GM12891 (cell line): Measurements from ENCODE around the gene ATP6V0C.
"Not testable (repeated sequence)": the region's sequence is repeated elsewhere in the genome, so short reads cannot be mapped to it uniquely, and the experiment has no call there.

ENCODE experiments used
- PAX5 ChIP-seq: IDR thresholded peaks from 2 replicates; pipeline ENCODE4 v1.6.1; 2011; ENCODE audit warnings: low read length, moderate library complexity, mild to moderate bottlenecking; ENCODE audit not compliant: insufficient read depth, severe bottlenecking
- POLR2A ChIP-seq: IDR thresholded peaks from 2 replicates; pipeline ENCODE4 v1.6.1; 2011; ENCODE audit warnings: low read depth, low read length, control low read depth
- POLR2AphosphoS5 ChIP-seq: IDR thresholded peaks from 2 replicates; pipeline ENCODE4 v1.6.1; 2011; ENCODE audit warnings: low read depth, low read length, control low read depth
- POU2F2 ChIP-seq: IDR thresholded peaks from 2 replicates; pipeline ENCODE4 v1.6.1; 2011; ENCODE audit warnings: low read depth, mild to moderate bottlenecking, control low read depth, low read length, moderate library complexity
- SPI1 ChIP-seq: IDR thresholded peaks from 2 replicates; pipeline ENCODE4 v1.6.1; 2011; ENCODE audit warnings: low read depth, low read length, control low read depth
- TAF1 ChIP-seq: IDR thresholded peaks from 2 replicates; pipeline ENCODE4 v1.6.1; 2011; ENCODE audit warnings: low read depth, low read length, control low read depth

GRCh38 chr16:2554709-2555425 lies 41.1 kb downstream of the ATP6V0C start:
- TF ChIP-seq POLR2A, TAF1, SPI1, POLR2AphosphoS5, POU2F2, PAX5: not testable (repeated sequence)
